Measurements from ENCODE around the gene UNC80.

The UNC80 gene

DNA sequence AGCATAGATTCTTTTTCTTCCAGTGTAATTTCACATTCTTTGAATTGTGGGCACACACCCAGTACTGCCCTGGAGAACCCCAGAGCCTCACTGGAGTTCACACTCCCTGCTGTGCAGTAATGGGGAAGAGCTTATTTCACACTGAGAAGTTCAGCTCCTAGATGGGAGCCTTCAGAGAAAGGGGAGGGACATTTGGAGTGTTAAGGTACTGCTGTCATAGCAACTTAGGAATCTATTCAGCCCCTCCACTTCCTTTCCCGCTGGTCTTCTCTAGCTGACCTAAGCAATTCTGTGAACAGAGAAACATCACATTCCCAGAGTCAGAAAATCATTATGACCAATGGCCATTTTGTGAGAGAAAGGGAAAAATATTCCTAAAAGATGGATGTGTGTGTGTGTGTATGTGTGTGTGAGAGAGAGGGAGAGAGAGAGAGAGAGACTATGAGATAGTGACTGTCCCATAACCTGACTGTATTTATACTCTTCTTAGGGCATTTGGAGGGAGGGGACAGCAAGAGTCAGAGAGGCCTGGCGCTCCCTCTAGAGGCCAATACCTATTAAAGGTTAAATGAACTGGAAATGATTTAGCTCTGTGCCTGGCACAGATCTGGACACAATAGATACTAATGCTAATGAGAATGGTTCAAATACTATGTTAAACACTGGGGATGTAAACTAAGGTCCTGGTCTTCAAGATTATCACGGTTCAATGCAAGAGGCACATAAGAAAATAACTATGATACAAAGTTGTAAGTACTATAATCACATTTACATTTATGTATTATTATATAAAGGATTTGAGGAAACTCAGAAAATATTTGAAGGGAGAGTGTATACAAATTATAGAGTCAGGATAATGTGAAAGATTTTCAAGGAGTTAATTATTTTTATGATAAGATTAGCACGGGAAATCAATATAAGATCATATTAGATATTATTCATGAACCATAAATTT, 189.3 kb downstream of the UNC80 start:
- no peak for DNase-seq (ENCODE audit: extremely low read depth, low read depth)
- TF ChIP-seq, protein P1, sequence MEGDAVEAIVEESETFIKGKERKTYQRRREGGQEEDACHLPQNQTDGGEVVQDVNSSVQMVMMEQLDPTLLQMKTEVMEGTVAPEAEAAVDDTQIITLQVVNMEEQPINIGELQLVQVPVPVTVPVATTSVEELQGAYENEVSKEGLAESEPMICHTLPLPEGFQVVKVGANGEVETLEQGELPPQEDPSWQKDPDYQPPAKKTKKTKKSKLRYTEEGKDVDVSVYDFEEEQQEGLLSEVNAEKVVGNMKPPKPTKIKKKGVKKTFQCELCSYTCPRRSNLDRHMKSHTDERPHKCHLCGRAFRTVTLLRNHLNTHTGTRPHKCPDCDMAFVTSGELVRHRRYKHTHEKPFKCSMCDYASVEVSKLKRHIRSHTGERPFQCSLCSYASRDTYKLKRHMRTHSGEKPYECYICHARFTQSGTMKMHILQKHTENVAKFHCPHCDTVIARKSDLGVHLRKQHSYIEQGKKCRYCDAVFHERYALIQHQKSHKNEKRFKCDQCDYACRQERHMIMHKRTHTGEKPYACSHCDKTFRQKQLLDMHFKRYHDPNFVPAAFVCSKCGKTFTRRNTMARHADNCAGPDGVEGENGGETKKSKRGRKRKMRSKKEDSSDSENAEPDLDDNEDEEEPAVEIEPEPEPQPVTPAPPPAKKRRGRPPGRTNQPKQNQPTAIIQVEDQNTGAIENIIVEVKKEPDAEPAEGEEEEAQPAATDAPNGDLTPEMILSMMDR (IDR thresholded peaks at IDR 0.05; ENCODE audit: low read depth, low read length), result peak; percentile 65

DNA sequence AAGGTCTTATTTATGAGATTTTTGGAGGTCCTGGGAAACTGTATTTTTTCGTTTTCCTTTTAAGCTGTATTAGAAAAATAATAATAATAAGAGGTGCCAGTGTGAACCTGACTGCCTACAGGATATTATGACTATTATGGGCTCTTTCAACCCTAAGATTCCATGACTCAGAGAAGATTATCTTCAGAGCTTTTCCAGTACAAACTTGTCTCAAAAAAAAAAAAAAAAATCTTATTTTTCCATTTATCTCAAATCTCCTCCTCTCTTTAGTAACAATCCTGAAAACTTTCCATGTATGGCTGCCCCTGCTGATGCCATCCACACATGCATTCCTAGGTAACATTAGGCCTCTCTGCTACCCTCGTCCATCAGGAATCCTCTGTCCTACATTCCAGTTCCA, 194.1 kb downstream of the UNC80 start:
- TF ChIP-seq, protein P1 (IDR thresholded peaks at IDR 0.05; ENCODE audit: low read depth, low read length), result no peak
- DNase-seq (ENCODE audit: extremely low read depth, low read depth), result no peak

DNA sequence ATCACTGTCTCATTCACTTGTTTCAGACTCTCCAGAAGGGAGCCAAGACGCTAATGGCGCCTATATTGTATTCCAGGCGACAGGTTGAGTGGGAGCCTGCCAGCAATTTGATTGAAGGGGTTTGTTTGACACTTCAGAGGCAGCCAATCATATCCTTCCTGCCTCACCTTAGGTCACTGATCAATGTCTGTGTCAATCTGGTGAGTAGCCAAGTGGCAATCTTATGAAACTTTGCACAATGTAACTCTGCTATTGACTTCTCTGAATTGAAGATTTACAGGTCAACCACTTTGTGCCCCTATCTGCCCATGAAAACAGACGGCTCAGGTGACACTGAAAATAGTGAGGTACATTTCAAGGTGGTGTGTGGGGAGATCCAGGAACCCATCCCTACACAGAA, 198.1 kb downstream of the UNC80 start:
- TF ChIP-seq, protein P1 (IDR thresholded peaks at IDR 0.05; ENCODE audit: low read depth, low read length), result no peak
- DNase-seq (ENCODE audit: extremely low read depth, low read depth), result no peak

DNA sequence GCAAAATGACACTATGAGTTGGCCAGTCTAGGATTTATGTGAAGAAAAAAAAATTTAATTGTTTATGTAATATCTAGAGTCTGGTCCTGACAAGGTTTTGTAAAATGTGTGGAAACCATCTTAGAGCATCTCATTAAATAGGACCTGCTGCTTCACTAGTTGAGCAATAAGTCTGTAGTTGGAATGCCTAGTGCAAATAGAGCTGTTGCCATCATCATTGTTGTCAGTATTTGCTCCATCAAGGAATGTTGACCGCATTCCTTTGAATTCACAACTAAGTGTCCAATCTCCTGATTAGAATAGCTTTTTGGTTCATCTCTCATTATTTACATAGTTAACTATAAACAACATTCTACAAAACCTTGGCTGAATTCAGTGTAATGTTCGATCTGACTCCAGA, 198.6 kb downstream of the UNC80 start:
- DNase-seq (ENCODE audit: extremely low read depth, low read depth), result no peak

DNA sequence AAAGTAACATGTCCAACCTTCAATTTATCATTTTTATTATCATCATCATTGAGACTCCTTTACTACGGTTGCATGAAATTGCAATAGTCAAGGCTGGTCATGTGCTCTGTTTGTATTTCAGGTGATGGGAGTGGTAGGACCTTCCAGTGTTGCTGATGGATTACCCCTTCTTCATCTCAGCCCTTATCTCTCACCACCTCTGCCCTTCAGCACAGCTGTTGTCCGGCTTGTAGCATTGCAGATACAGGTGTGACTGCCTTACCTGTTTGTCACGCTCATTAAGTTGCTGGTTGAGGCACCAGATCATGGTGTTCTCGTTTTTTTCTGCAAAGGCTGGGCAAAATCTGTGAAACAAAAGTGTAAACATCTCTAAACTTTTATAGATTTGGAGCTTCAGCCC, 199.1 kb downstream of the UNC80 start:
- DNase-seq (ENCODE audit: extremely low read depth, low read depth), result no peak
- TF ChIP-seq, protein P1 (IDR thresholded peaks at IDR 0.05; ENCODE audit: low read depth, low read length), result no peak

More for the DNA sequence above, 198.6 kb downstream of the UNC80 start:
- TF ChIP-seq, protein P1 (IDR thresholded peaks at IDR 0.05; ENCODE audit: low read depth, low read length), result no peak

DNA sequence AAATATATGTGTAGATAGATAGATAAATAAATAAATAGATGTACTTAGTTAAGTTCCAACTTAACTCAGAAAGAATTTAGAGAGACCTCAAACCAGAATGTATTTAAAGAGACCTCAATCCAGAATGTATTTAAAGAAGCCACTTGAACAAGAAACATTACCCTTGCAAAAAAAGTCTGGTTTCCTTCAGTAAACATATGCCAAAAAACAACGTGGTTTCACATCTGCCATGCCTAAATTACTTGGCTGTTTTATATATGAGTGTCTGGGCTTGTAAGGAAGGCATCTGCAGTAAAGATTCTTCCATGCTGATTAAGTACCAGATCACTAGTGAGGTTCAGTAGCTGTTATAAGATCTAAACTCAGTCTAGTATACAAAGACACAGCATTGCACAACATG, 201.7 kb downstream of the UNC80 start:
- DNase-seq (ENCODE audit: extremely low read depth, low read depth), result no peak
- TF ChIP-seq, protein P1 (IDR thresholded peaks at IDR 0.05; ENCODE audit: low read depth, low read length), result no peak

DNA sequence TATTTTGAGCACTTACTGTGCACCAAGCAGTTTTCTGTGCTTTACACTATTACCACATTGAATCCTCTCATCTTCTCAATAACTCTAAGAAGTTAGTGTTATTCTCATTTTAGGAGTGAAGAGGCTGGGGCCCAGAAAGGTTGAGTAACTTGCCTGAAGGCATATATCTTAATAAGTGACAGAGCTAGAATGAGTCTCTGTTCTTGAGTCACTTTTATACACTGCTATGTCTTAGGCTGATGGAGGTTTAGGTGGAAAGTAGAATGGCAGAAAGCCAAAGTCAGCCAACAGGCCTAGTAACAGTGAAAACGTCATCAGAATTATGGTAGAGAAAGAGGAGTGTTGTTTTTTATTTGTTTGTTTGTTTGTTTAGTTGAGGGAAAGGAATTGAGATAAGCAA, 202.9 kb downstream of the UNC80 start:
- no peak for DNase-seq (ENCODE audit: extremely low read depth, low read depth)
- TF ChIP-seq, protein P1 (IDR thresholded peaks at IDR 0.05; ENCODE audit: low read depth, low read length), result no peak

All from AG09319 (cell line).